GM18517 (cell line): ENCODE measurements around the gene ANKRD29.
"Not testable (repeated sequence)": the region's sequence is repeated elsewhere in the genome, so short reads cannot be mapped to it uniquely, and the experiment has no call there.

ENCODE experiments used
- ATAC-seq: cut with Tn5 transposase; IDR thresholded peaks from one replicate; pipeline ENCODE4 v1.9.1; 2021; ENCODE audit warnings: mild to moderate bottlenecking, moderate library complexity; ENCODE audit not compliant: unreplicated experiment

ANKRD29 gene

GRCh38 chr18:23617412-23618014 is 45.2 kb downstream of the ANKRD29 start:
- ATAC-seq = peak; percentile 68

DNA sequence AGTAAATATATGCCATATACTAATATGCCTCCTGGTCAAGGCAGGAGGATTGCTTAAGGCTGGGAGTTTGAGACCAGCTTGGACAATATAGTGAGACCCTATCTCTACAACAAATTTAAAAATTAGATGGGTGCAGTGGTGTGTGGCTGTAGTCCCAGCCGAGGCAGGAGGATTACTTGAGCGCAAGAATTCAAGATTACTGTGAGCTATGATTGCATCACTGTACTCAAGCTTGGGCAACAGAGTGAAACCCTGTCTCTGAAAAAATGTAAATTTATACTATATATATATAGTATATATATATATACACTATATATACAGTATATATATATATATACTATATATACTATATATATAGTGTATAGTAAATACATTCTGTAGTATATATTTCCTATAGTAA is 46.5 kb downstream of the ANKRD29 start:
- no peak for ATAC-seq

GRCh38 chr18:23614891-23615290 is 47.8 kb downstream of the ANKRD29 start:
- ATAC-seq = no peak

DNA sequence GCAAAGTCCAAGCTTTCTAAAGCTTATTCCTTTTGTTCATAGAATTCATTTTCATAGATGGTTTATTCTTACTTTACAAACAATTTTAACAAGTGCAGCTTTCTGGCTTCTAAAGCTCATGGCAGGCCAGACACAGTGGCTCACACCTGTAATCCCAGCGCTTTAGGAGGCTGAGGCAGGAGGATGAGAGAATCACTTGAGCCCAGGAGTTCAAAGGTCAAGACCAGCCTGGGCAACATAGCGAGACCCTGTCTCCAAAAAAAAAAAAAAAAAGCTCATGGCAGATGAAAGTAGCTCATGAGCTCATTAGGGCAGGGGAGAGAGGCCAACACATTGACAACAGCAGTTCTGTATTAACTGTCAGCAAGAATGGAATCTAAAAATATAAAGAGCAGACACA is 48.3 kb downstream of the ANKRD29 start:
- no peak for ATAC-seq

GRCh38 chr18:23613091-23613475 is 49.6 kb downstream of the ANKRD29 start:
- ATAC-seq = not testable (repeated sequence)

DNA sequence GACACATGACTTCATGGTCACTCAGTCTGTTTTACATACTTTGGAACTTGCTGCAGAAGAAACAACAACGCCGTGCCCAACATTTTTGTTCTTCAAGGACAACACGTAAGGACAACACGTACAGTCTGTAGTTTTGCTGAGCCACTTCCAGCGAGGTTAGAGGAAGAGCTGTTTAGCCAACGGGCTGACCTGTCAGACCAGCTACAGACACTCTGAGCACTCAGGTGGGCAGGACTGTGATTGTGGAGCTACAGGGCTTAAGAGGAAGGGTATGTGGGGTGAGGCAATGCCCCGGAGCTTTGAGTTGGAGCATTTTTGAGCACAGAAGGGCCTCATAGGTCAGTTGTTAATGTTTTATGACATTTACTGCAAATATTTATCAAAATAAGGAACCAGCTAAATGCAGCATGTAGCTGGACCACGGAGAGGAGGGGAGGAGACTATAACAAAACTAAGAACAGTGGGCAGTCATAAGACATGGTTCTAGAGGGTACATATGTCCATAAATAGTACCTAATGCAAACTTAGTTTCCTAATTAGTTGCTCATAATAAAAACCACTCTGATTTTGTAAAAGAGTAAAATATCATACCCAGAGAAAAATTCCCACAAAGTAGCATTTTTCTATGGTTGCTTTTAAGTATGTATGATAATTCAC is 50.1 kb downstream of the ANKRD29 start:
- peak; percentile 41 for ATAC-seq

DNA sequence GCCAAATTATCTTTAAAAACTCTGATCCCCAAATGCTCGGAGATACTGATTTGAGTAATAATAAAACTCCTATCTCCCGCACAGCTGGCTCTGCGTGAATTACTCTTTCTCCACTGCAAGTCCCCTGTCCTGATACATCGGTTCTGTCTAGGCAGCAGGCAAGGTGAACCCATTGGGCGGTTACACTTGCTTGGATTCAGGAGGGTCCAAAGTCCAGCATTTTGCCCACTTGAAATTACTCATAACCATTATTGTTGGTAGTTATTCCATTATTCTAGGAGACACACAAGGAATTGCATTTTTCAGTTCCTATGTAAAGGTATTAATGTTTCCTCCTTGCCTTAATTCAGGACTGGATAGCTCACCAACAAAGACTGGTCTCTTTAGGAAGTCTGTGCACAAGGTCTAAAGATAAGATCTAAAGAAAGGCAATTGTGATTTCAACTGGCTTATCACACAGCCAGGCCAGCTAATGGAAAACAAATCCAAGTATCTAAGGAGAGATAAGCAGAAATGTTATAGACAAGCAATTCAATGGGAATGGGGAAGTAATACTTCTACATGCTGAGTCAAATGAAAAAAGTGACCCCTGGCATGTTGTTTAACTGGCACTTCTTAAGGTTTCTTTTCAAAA is 53.2 kb downstream of the ANKRD29 start:
- no peak for ATAC-seq

DNA sequence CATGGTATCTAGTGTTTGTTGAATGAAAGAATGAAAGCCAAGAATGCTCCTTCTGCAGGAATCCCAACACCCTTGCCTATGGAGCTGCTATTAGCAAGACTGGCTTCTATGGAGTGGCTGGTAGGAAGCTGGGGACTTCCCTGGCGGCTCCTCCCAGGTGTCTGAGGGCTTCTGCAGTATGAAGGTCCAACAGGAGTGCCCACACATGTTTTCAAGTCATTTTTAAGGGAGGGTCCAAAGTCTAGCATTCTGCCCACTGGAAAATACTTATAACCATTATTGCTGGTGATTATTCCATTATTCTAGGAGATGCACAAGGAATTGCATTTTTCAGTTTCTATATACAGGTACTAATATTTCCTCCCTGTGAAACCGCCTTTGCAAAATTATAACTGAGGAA is 54.5 kb downstream of the ANKRD29 start:
- ATAC-seq = no peak

DNA sequence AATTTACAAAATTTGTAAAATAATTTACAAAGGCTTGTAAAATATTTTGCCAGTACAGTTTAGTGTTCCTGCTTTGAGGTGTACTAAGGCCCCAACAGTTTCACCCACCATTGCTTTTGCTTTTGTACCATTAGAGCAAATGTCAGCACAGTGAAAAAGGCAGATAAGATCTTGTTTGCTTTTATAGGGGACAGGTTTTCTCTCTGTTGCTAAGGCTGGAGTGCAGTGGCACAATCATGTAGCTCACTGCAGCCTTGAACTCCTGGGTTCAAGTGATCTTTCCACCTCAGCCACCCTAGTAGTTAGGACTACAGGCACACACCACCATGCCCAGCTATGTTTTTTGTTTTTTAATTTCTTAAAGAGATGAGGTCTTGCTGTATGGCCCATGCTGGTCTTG is 56.8 kb downstream of the ANKRD29 start:
- no peak for ATAC-seq

- ATAC-seq = no peak
Measured at GRCh38 chr18:23599809-23600208, 62.9 kb downstream of the ANKRD29 start.

DNA sequence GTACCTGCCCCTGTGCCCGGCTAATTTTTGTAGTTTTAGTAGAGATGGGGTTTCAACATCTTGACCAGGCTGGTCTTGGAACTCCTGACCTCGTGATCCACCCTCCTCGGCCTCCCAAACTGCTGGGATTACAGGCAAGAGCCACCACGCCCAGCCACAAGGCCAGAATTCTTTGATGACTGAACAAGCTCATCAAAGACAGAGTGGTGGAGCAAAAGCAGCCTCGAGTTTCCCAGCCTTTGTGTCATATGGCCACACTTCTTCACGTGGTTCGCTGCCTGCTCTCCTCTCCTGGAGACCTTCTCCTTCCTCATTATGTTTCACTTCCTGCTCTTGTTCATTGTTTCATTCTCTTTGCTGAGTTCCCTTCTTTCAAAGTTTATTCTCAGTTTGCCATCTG is 66.5 kb downstream of the ANKRD29 start:
- ATAC-seq = no peak

- no peak for ATAC-seq
Measured at GRCh38 chr18:23595591-23595990, 67.1 kb downstream of the ANKRD29 start.

DNA sequence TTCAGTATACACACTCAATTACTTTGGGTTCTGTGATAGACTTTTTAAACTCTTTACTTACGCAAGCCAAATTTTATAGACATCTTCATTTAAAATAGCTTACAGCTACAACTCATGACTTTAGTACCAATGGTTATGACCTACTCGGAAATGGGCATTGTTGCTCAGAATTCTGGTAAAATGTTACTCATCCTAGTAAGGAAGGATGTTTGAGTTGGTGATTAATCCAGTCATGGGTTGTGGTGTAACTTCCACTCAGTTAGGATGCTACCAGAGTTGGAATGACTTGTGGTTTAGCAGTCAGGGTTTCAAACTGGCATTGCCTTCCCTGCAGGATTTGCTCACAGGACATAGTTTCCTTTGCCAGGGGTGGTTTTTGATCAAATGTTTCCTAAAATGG is 69.0 kb downstream of the ANKRD29 start:
- no peak for ATAC-seq

GRCh38 chr18:23592911-23593310 is 69.8 kb downstream of the ANKRD29 start:
- ATAC-seq = no peak

- ATAC-seq = no peak
Measured at GRCh38 chr18:23591011-23591410, 71.7 kb downstream of the ANKRD29 start.

GRCh38 chr18:23588836-23589560 is 73.7 kb downstream of the ANKRD29 start:
- no peak for ATAC-seq

- ATAC-seq = no peak
Measured at GRCh38 chr18:23587220-23587642, 75.5 kb downstream of the ANKRD29 start.

DNA sequence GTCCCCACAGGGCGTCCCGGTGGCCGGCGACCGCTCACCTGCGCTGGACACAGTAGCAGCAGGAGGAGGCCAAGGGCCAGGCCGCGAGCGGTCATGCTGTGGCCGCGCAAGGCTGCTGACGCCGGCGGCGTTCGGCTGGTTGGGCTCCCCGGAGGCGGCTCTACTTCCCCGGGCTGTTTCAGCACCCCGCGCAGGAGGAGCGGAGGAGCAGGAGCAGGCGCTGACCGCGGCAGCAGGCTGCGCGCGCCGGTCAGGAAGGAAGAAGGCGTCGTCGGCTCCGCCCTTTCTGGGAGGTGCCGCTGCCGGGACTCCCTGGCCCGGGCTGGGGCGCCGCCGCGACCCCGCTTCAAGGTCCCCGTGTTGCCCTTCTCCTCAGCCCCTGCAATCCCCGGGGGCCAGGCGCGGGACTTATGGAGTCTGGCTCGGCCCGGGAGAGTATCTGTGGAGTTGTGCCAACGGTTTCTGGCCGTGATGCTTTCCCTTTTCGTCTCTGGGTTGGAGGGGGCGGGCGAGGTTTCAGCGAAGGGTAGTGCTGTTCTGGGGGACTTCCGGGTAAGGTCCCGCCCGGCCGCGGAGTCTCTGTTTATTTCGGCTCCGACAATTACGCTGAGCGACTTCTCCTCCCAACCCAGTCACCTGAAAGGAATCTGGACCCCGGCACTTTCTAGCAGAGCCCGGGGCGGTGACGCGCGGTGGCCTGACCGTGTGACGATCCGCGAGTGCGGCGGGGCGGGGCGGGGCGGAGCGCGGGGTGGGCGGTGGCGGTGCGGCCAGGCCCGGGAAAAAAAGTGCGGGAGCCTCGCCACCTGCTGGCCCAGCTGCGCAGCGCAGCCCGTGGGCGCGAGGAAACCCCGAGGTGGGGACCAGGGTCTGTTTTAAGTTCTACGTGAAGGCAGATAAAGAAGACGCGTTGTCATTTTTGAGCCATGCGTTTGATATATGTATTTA is 76.2 kb downstream of the ANKRD29 start, which contains the start of gene NPC1:
NPC1 (minus strand) TSS at position 258 of the 948 bp plus-strand sequence; CDS start at position 95, 163 bp downstream.
- ATAC-seq = peak; percentile 81

- peak; percentile 31 for ATAC-seq
Measured at GRCh38 chr18:23585897-23586248, 76.8 kb downstream of the ANKRD29 start.

DNA sequence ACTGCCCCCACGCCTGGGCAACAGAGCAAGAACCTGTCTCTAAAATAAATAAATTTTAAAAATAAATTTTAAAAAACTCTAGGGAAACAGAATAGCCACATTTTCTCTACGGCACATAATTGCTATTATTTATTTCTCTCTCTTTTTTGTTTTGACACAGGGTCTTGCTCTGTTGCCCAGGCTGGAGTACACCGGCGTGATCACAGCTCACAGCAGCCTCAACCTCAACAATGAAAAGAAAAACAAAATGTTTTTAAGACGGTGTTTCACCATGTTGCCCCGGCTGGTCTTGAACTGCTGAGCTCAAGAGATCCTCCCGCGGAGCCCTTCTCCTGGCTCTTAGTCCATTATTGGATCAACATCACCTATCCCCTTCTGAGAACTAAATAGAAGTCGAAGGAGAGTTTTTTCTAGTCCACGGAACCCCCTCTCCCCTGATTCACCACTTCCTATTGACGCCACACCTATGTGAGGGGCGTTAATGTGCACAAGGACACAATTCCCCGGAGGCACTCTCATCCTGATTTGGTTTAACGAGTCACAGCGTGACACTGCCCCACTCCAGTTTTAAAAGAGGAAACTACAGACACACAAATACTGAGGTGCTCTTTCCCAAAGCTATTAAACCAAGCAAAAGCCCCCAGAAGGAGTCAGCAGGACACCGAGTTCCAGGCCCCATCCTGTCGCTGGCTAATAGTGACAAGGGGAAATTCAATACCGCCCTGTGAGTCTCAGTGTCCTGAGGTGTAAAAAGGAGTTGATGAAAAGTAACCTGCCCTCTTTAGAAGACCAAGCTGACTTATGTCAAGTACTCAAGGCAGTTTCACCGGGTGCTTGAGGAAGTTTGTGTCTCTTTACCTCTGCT is 77.5 kb downstream of the ANKRD29 start:
- no peak for ATAC-seq
